SK-N-SH (cell line): Measurements from ENCODE around the gene ALDH1L2. TPM values are rescaled to one million over a fixed set of nuclear protein-coding genes. Genes with fewer than 3 reads are reported as not detected.

Experiments
- CTCF ChIA-PET: fragments of 300-600, 350-600 bp; formaldehyde crosslinking; extraction: SDS; loops from one replicate; lab custom pipeline; 2021; lab: Yijun Ruan, JAX
- POLR2A ChIA-PET: fragments of 350-600 bp; sonication (Branson Sonifier 250); formaldehyde crosslinking; extraction: SDS; loops from one replicate; lab custom pipeline; 2020; ENCODE audit warnings: antibody characterized with exemption, inconsistent platforms; lab: Yijun Ruan, JAX
- DNase-seq: peaks from one replicate; pipeline ENCODE4 v3.0.0; 2012
- H2AFZ ChIP-seq: fragments of 200-600 bp; sonication (generic); 2 replicates; pipeline ENCODE4 v1.8.1; 2016; ENCODE audit warnings: antibody characterized with exemption, mild to moderate bottlenecking, low read depth
- H3F3A ChIP-seq: fragments of 200-600 bp; sonication (generic); replicated peaks from 2 replicates; pipeline ENCODE3; 2016; ENCODE audit warnings: antibody characterized with exemption, mild to moderate bottlenecking; ENCODE audit not compliant: insufficient read depth
- H3K27ac ChIP-seq, 2 experiments: fragments of 200-500 bp in 1 of 2; fragments of 200-600 bp in 1 of 2; sonication (Bioruptor generic) in 1 of 2; sonication (generic), shearing (Covaris generic) in 1 of 2; 2 replicates each; pipeline versions ENCODE4 v1.5.1 to v1.6.1; 2014 to 2016; ENCODE audit warnings: low read depth in 2 of 2, inconsistent platforms in 1 of 2, low read length in 1 of 2, mild to moderate bottlenecking in 1 of 2, mixed read lengths in 1 of 2
- H3K27me3 ChIP-seq: fragments of 200-600 bp; sonication (generic), shearing (Covaris generic); 2 replicates; pipeline ENCODE4 v1.6.1; 2016; ENCODE audit warnings: mixed run types; ENCODE audit not compliant: insufficient read depth
- H3K36me3 ChIP-seq, 2 experiments: fragments of 200-500 bp in 1 of 2; fragments of 200-600 bp in 1 of 2; sonication (Bioruptor generic) in 1 of 2; sonication (generic) in 1 of 2; replicated peaks in 1 of 2; 2 replicates each; pipeline versions ENCODE3 to v1.5.1; 2014 to 2016; ENCODE audit warnings: low read length in 1 of 2, mild to moderate bottlenecking in 1 of 2; ENCODE audit not compliant: insufficient read depth in 2 of 2, control insufficient read depth in 1 of 2
- H3K4me1 ChIP-seq, 2 experiments: fragments of 200-500 bp in 1 of 2; fragments of 200-600 bp in 1 of 2; sonication (Bioruptor generic) in 1 of 2; sonication (generic), shearing (Covaris generic) in 1 of 2; 2 replicates each; pipeline versions ENCODE4 v1.5.1 to v1.6.1; 2014 to 2016; ENCODE audit warnings: low read depth in 1 of 2, low read length in 1 of 2, mixed run types in 1 of 2; ENCODE audit not compliant: insufficient read depth in 2 of 2, control insufficient read depth in 1 of 2
- H3K4me2 ChIP-seq: fragments of 200-600 bp; sonication (generic), shearing (Covaris generic); 2 replicates; pipeline ENCODE4 v1.6.1; 2017; ENCODE audit warnings: mixed run types
- H3K4me3 ChIP-seq, 2 experiments: fragments of 200-500 bp in 1 of 2; fragments of 200-600 bp in 1 of 2; sonication (Bioruptor generic) in 1 of 2; sonication (generic), shearing (Covaris generic) in 1 of 2; 2 replicates each; pipeline versions ENCODE4 v1.5.1 to v1.8.1; 2014 to 2016; ENCODE audit warnings: low read depth in 2 of 2, inconsistent platforms in 1 of 2, low read length in 1 of 2, mild to moderate bottlenecking in 1 of 2, mixed read lengths in 1 of 2, moderate library complexity in 1 of 2
- H3K79me2 ChIP-seq: fragments of 200-600 bp; sonication (generic); 2 replicates; pipeline ENCODE4 v1.8.1; 2017; ENCODE audit warnings: mild to moderate bottlenecking; ENCODE audit not compliant: insufficient read depth
- H3K9ac ChIP-seq: fragments of 200-600 bp; sonication (generic); 2 replicates; pipeline ENCODE4 v1.6.1; 2017; ENCODE audit warnings: mixed run types
- H3K9me2 ChIP-seq: fragments of 200-600 bp; sonication (generic); 2 replicates; pipeline ENCODE4 v1.6.1; 2017; ENCODE audit warnings: mixed run types
- H3K9me3 ChIP-seq: fragments of 200-600 bp; sonication (generic); 2 replicates; pipeline ENCODE4 v1.6.1; 2017; ENCODE audit warnings: mixed run types, mild to moderate bottlenecking, moderate library complexity
- H4K20me1 ChIP-seq: fragments of 200-600 bp; sonication (generic); 2 replicates; pipeline ENCODE4 v1.6.1; 2017; ENCODE audit warnings: mild to moderate bottlenecking, mixed run types; ENCODE audit not compliant: insufficient read depth
- CHD2 ChIP-seq: fragments of 150-350 bp; IDR thresholded peaks from 2 replicates; pipeline ENCODE4 v1.6.1; 2018; ENCODE audit warnings: low read length; ENCODE audit not compliant: partially characterized antibody
- EP300 ChIP-seq, 2 experiments: IDR thresholded peaks; 2 replicates each; pipeline versions ENCODE4 v1.4.0 to v1.6.1; 2012; ENCODE audit warnings: borderline replicate concordance in 1 of 2, low read depth in 1 of 2, low read length in 1 of 2
- FOSL2 ChIP-seq: IDR thresholded peaks from 2 replicates; pipeline ENCODE4 v1.4.0; 2012; ENCODE audit warnings: low read depth, mild to moderate bottlenecking, moderate library complexity, borderline replicate concordance
- FOXM1 ChIP-seq: IDR thresholded peaks from 2 replicates; pipeline ENCODE4 v1.4.0; 2012; ENCODE audit warnings: low read depth, mild to moderate bottlenecking
- GABPA ChIP-seq: IDR thresholded peaks from 2 replicates; pipeline ENCODE4 v1.4.0; 2012; ENCODE audit warnings: low read depth, mild to moderate bottlenecking
- GATA2 ChIP-seq: sonication (generic); formaldehyde crosslinking; IDR thresholded peaks from 2 replicates; pipeline ENCODE4 v1.5.0; 2020; ENCODE audit warnings: mild to moderate bottlenecking, missing genetic modification reagents
- MEF2A ChIP-seq: IDR thresholded peaks from 2 replicates; pipeline ENCODE4 v1.4.0; 2012; ENCODE audit warnings: low read depth, borderline replicate concordance
- NRF1 ChIP-seq: IDR thresholded peaks from 2 replicates; pipeline ENCODE4 v1.6.1; 2012; ENCODE audit warnings: low read depth, mild to moderate bottlenecking, low read length
- RCOR1 ChIP-seq: fragments of 150-350 bp; IDR thresholded peaks from 2 replicates; pipeline ENCODE4 v1.6.1; 2017; ENCODE audit warnings: antibody characterized with exemption, low read length
- RFX5 ChIP-seq: IDR thresholded peaks from 2 replicates; pipeline ENCODE4 v1.6.1; 2012; ENCODE audit warnings: mild to moderate bottlenecking, improper control_type of control experiment, low read length
- SIN3A ChIP-seq: IDR thresholded peaks from 2 replicates; pipeline ENCODE4 v1.6.1; 2012; ENCODE audit warnings: low read depth, mild to moderate bottlenecking, low read length, moderate library complexity, borderline replicate concordance
- TCF12 ChIP-seq: IDR thresholded peaks from 2 replicates; pipeline ENCODE4 v1.4.0; 2012
- YY1 ChIP-seq: IDR thresholded peaks from 2 replicates; pipeline ENCODE4 v1.4.0; 2012; ENCODE audit warnings: low read depth, mild to moderate bottlenecking
- WGBS: methylation state at CpG from one replicate; pipeline ENCODE4 v1.1.6; 2017; ENCODE audit warnings: low lambda C conversion rate; 5-methylcytosine and 5-hydroxymethylcytosine counted together
- polyA plus RNA-seq, 3 experiments: library from polyadenylated mRNA; depleted of rRNA; stranded (reverse); fragments of >200 nt; gene quantifications; 2 replicates each; pipeline ENCODE4 v1.2.3, GENCODE V29; 2012
- TF ChIP-seq, protein P1 (sequence below): IDR thresholded peaks from 2 replicates; pipeline ENCODE4 v1.4.0; 2012; ENCODE audit warnings: low read depth, borderline replicate concordance
- TF ChIP-seq, protein P2 (sequence below): IDR thresholded peaks from 2 replicates; pipeline ENCODE4 v1.4.0; 2012; ENCODE audit warnings: low read depth

The ALDH1L2 gene
- polyA plus RNA-seq, 1 of the 3 experiments (the other 2 are of a cell fraction) = 1.9 TPM

DNA sequence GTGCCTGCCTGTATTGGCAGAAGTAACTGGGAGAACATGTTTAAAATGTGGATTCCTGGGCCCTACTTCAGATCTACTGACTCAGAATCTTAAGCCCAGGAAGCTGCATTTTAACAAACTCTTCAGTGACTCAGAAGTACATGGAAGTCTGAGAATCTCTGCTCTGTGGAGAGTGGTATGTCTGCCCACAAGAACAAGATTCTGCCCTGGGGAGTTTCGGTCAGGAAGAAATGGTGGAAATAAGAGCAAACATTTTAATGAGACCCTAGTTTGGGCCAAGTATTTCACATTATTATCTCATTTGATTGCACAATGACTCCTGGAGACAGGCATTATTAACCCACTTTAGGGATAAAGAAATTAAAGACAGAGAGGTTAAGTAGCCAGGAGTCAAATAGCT, 8.2 kb downstream of the ALDH1L2 start:
- Histone ChIP-seq H3K9me2 (no peaks in the 10 kb centered on the region), H3K27ac (no peak overlapping the region), H3K9ac (no peak overlapping the region), H3K79me2 (no peaks in the 10 kb centered on the region), H3K36me3 (no peaks in the 10 kb centered on the region), H3K4me2 (no peak overlapping the region), H3F3A (no peaks in the 10 kb centered on the region), H3K27me3 (no peaks in the 10 kb centered on the region), H4K20me1 (no peaks in the 10 kb centered on the region), H3K4me3 (no peak overlapping the region), H2AFZ (no peak overlapping the region), H3K9me3 (no peaks in the 10 kb centered on the region), H3K4me1 (no peaks in the 10 kb centered on the region)
- DNase-seq = no peak
- TF ChIP-seq RFX5 (no peak), RCOR1 (no peak), TCF12 (no peak), NRF1 (no peak), CHD2 (no peak), GATA2 (CRISPR knock-in tag) (no peak), YY1 (no peak), GABPA (no peak), FOXM1 (no peak), SIN3A (no peak), MEF2A (no peak), FOSL2 (no peak), EP300 (IDR thresholded peaks at IDR 0.05; ENCODE audit: borderline replicate concordance in 1 of 2, low read depth in 1 of 2, low read length in 1 of 2) (no peak)
- TF ChIP-seq, protein P1, sequence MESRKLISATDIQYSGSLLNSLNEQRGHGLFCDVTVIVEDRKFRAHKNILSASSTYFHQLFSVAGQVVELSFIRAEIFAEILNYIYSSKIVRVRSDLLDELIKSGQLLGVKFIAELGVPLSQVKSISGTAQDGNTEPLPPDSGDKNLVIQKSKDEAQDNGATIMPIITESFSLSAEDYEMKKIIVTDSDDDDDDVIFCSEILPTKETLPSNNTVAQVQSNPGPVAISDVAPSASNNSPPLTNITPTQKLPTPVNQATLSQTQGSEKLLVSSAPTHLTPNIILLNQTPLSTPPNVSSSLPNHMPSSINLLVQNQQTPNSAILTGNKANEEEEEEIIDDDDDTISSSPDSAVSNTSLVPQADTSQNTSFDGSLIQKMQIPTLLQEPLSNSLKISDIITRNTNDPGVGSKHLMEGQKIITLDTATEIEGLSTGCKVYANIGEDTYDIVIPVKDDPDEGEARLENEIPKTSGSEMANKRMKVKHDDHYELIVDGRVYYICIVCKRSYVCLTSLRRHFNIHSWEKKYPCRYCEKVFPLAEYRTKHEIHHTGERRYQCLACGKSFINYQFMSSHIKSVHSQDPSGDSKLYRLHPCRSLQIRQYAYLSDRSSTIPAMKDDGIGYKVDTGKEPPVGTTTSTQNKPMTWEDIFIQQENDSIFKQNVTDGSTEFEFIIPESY = no peak
- ChIA-PET POLR2A (no interaction called here), CTCF (interaction anchor here (1.1 to 2.1 kb wide), 2 partner anchors 15 to 23 kb away, joined by 4 to 6 read pairs; no protein-coding TSS in a partner anchor)
- 80% methylated on average over 1 of the region's 1 CpG for WGBS

DNA sequence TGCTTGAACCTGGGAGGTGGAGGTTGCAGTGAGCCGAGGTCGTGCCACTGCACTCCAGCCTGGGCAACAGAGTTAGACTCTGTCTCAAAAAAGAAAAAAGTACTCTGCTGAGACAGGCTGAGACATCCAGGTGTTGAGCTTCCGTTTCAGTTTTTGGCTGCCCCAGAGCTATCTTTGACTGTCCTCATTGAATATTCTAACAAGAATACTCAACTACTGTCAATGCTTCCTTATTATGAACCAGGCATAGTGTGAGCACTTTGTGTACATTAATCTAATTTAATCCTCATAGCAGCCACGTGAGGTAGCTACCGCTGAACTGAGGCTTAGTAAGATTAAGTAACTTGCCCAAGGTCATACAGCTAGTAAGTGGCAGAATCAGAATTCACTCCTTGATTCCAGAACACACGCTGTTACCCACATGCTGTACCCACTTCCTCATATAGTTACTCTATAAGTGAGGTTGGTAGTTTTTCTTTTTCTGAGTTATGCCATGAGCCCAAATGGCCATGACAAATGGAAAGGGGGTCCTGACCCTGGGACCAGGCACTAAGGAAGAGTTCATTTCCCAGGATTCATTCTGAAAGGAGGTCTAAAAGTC, 11.3 kb downstream of the ALDH1L2 start:
- POLR2A ChIA-PET = no interaction called here
- DNase-seq = no peak
- Histone ChIP-seq H3K79me2 (no peaks in the 10 kb centered on the region), H2AFZ (no peak overlapping the region), H3F3A (no peaks in the 10 kb centered on the region), H3K4me1 (no peaks in the 10 kb centered on the region), H4K20me1 (no peaks in the 10 kb centered on the region), H3K27me3 (no peaks in the 10 kb centered on the region), H3K9me3 (no peaks in the 10 kb centered on the region), H3K4me2 (no peak overlapping the region), H3K9ac (no peak overlapping the region), H3K4me3 (no peak overlapping the region), H3K36me3 (no peaks in the 10 kb centered on the region), H3K27ac (no peak overlapping the region), H3K9me2 (no peaks in the 10 kb centered on the region)
- 93% methylated on average over 6 of the region's 6 CpGs for WGBS
- CTCF ChIA-PET = interaction anchor here (1.5 to 1.6 kb wide), 2 partner anchors 10 to 21 kb away, joined by 4 read pairs; no protein-coding TSS in a partner anchor
- TF ChIP-seq, protein P2, sequence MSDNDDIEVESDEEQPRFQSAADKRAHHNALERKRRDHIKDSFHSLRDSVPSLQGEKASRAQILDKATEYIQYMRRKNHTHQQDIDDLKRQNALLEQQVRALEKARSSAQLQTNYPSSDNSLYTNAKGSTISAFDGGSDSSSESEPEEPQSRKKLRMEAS = no peak
